CD4-positive, alpha-beta memory T cell (primary cell): ENCODE data around the gene NF1. TPM values are rescaled to one million over a fixed set of nuclear protein-coding genes. Genes with fewer than 3 reads are reported as not detected.
"Not testable (repeated sequence)": the region's sequence is repeated elsewhere in the genome, so short reads cannot be mapped to it uniquely, and the experiment has no call there.

Experiments used
- CTCF ChIA-PET: fragments of 350-600 bp; sonication (Branson Sonifier 250); formaldehyde crosslinking; loops from one replicate; lab custom pipeline; 2021; ENCODE audit warnings: inconsistent platforms; ENCODE audit not compliant: partially characterized antibody; lab: Charles Lee
- POLR2A ChIA-PET: fragments of 350-600 bp; sonication (Branson Sonifier 250); formaldehyde crosslinking; loops from one replicate; lab custom pipeline; 2021; ENCODE audit not compliant: partially characterized antibody; lab: Charles Lee
- DNase-seq, 5 donors: peaks; one replicate each; pipeline versions ENCODE4 v3.0.0 to v3.0.0-alpha.2; 2020 to 2022; ENCODE audit warnings: mixed read lengths in 1 of 5
- H3K27ac ChIP-seq: one replicate; pipeline ENCODE4 v1.7.0; 2013; ENCODE audit warnings: low read depth, low read length
- H3K27me3 ChIP-seq: 2 replicates; pipeline ENCODE4 v1.7.0; 2013; ENCODE audit warnings: mild to moderate bottlenecking, low read length, moderate library complexity; ENCODE audit not compliant: insufficient read depth
- H3K36me3 ChIP-seq: 2 replicates; pipeline ENCODE4 v1.7.0; 2013; ENCODE audit warnings: mild to moderate bottlenecking, low read length, moderate library complexity; ENCODE audit not compliant: insufficient read depth
- H3K4me1 ChIP-seq: 2 replicates; pipeline ENCODE4 v1.7.0; 2013; ENCODE audit warnings: mild to moderate bottlenecking, low read length, moderate library complexity; ENCODE audit not compliant: insufficient read depth
- H3K4me3 ChIP-seq, 2 donors: one replicate each; pipeline ENCODE4 v1.7.0; 2013; ENCODE audit warnings: low read length in 2 of 2, mild to moderate bottlenecking in 1 of 2
- H3K9me3 ChIP-seq, 2 donors: one replicate each; pipeline ENCODE4 v1.7.0; 2013; ENCODE audit warnings: low read length in 2 of 2, control low read depth in 1 of 2; ENCODE audit not compliant: control insufficient read depth in 1 of 2
- H3K27ac Mint-ChIP-seq, 7 donors: one replicate each; pipeline ENCODE4 v1.8.0; 2020 to 2021; ENCODE audit warnings: mixed read lengths in 7 of 7, mild to moderate bottlenecking in 6 of 7, inconsistent platforms in 3 of 7, moderate library complexity in 3 of 7
- H3K27me3 Mint-ChIP-seq, 2 donors: one replicate each; pipeline ENCODE4 v1.8.0; 2020 to 2021; ENCODE audit warnings: mixed read lengths in 2 of 2
- H3K36me3 Mint-ChIP-seq, 2 donors: one replicate each; pipeline ENCODE4 v1.8.0; 2020 to 2021; ENCODE audit warnings: mixed read lengths in 2 of 2, inconsistent platforms in 1 of 2, mild to moderate bottlenecking in 1 of 2
- H3K4me1 Mint-ChIP-seq, 4 donors: one replicate each; pipeline ENCODE4 v1.8.0; 2020 to 2021; ENCODE audit warnings: mixed read lengths in 4 of 4, mild to moderate bottlenecking in 1 of 4
- H3K4me3 Mint-ChIP-seq, 8 donors: one replicate each; pipeline ENCODE4 v1.8.0; 2020 to 2021; ENCODE audit warnings: mixed read lengths in 8 of 8, mild to moderate bottlenecking in 7 of 8, moderate library complexity in 6 of 8, inconsistent platforms in 3 of 8
- H3K9me3 Mint-ChIP-seq, 8 donors: one replicate each; pipeline ENCODE4 v1.8.0; 2020 to 2021; ENCODE audit warnings: mixed read lengths in 8 of 8, mild to moderate bottlenecking in 5 of 8, inconsistent platforms in 3 of 8, moderate library complexity in 1 of 8
- intact Hi-C: fragments of 100-400 bp; cut with micrococcal nuclease; formaldehyde crosslinking; loops from one replicate; pipeline ENCODE4 v1.15.1; 2023
- polyA plus RNA-seq, 2 donors: library from polyadenylated mRNA; unstranded; fragments of 300-500 nt; fragmentation: Illumina TruSeq; gene quantifications; one replicate each; pipeline ENCODE4 v1.2.3, GENCODE V29; 2021
- total RNA-seq, 2 experiments: library from RNA; stranded (reverse); gene quantifications; one replicate each; pipeline ENCODE4 v1.2.3, GENCODE V29; 2021

The NF1 gene
- total and polyA plus RNA-seq, 4 experiments from 2014 or later, result 5.5 to 52.4 (median 27.9) TPM

DNA sequence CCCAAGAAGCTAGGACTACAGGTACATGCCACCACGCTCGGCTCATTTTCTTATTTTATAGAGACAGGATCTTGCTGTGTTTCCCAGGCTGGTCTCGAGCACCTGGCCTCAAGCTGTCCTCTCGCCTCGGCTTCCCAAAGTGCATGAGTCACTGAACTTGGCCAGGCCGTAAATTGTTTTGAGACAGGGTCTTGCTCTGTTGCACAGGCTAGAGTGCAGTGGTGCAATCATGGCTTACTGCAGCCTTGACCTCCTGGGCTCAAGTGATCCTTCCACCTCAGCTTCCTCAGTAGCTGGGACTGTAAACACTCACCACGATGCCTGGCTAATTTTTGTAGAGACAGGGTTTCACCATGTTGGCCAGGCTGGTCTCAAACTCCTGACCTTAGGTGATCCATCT lies 18.6 kb downstream of the NF1 start:
- H3K4me1 ChIP-seq, H3K36me3 ChIP-seq, H3K27ac ChIP-seq, H3K36me3 Mint-ChIP-seq, POLR2A ChIA-PET, intact Hi-C loops, H3K27me3 Mint-ChIP-seq, H3K27me3 ChIP-seq, H3K9me3 ChIP-seq, H3K4me3 ChIP-seq, DNase-seq, H3K9me3 Mint-ChIP-seq, H3K4me3 Mint-ChIP-seq, H3K4me1 Mint-ChIP-seq, CTCF ChIA-PET: not testable (repeated sequence)
- peak overlapping the region in 1 of 7 donors; percentile 14 for H3K27ac Mint-ChIP-seq

DNA sequence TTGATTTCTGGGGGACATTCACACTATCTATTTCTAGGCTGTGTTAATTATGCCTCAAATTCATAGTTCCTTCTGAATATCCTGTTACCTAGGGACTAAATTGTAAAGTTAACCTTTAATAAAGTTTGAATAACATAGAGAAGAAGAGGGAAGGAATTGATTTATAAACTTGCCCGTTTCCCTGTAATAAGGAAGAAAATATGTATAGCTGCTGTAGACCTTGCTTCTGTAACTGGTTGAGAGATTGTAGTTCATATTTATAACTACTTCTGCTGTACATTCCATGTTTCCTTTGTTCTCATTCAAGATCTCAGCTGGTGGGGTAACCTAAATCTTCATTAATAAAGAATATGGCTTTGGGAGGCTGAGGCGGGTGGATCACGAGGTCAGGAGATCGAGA lies 19.2 kb downstream of the NF1 start:
- ChIA-PET POLR2A (no interaction called here), CTCF (interaction anchor here (0.6 kb wide), 1 partner anchor 260 kb away, joined by 3 read pairs; no protein-coding TSS in a partner anchor)
- no peak overlapping the region for H3K27ac Mint-ChIP-seq
- no peak overlapping the region for H3K27ac ChIP-seq
- no peak overlapping the region for H3K4me3 Mint-ChIP-seq
- no peaks in the 10 kb centered on the region for H3K4me1 ChIP-seq
- H3K9me3 Mint-ChIP-seq, result peaks cover 0 to 1% (median 0%) of the 10 kb centered on the region in 8 donors
- H3K4me1 Mint-ChIP-seq, result peaks cover 0 to 2% (median 0%) of the 10 kb centered on the region in 4 donors
- no peaks in the 10 kb centered on the region for H3K36me3 ChIP-seq
- no peaks in the 10 kb centered on the region for H3K27me3 Mint-ChIP-seq
- no peak overlapping the region for H3K4me3 ChIP-seq
- H3K27me3 ChIP-seq, result no peaks in the 10 kb centered on the region
- intact Hi-C loops, result no loop called here
- H3K36me3 Mint-ChIP-seq, result no peaks in the 10 kb centered on the region
- H3K9me3 ChIP-seq, result no peaks in the 10 kb centered on the region
- DNase-seq, result no peak

DNA sequence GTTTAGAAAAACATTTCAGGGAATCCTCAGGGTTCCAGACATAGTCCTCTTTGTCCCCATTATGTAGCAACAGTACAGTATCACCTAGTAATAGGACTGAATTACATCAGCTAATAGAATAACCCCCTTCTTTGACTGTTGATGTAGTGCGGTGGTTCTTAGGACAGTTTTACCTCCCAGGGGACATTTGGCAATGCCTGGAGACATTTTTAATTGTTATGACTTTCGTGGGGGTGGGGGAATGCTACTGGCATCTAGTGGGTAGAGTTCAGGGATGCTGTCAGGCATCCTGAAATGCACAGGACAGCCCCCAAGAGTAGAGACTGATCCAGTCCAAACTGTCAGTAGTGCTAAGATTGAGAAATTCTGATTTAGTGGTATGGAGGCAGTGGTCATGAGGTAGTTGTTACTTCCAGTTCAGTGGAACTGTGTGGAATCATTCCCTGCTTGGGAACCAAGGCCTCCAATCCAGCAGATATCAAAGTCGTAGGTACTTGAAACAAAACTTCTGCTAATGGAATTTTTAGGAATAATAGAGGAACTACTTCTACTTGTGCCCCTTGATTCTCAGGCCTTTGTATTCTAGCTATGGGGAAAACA lies 20.3 kb downstream of the NF1 start:
- POLR2A ChIA-PET, result no interaction called here

DNA sequence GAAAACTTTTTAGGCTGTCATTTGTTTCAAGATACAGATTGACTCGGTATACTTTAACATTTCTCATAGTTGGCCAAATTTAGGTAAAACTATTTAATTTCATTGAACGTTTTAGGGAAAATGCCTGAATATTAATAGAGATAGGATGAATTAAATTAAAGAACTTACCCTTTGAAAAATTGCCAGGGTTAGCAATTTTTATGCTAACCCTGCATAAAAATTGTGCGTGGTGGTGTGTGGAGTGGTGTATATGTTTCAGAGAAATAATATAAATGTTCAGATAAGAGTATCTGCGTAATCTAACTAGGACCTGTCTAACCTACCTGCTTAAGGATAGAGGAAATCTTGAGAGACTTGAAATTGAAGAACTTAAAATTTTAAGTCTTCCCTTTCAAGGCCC lies 21.4 kb downstream of the NF1 start:
- POLR2A ChIA-PET, result no interaction called here

More for the DNA sequence above, 20.3 kb downstream of the NF1 start:
- Mint-ChIP-seq H3K4me1 (peaks cover 0 to 2% (median 0%) of the 10 kb centered on the region in 4 donors), H3K36me3 (no peaks in the 10 kb centered on the region), H3K27me3 (no peaks in the 10 kb centered on the region), H3K9me3 (peaks cover 0 to 1% (median 0%) of the 10 kb centered on the region in 8 donors), H3K4me3 (no peak overlapping the region), H3K27ac (peak overlapping the region in 1 of 7 donors; percentile 31)
- H3K36me3 ChIP-seq, result no peaks in the 10 kb centered on the region
- intact Hi-C loops, result no loop called here
- CTCF ChIA-PET, result no interaction called here
- no peaks in the 10 kb centered on the region for H3K4me1 ChIP-seq
- no peak overlapping the region for H3K27ac ChIP-seq
- no peaks in the 10 kb centered on the region for H3K27me3 ChIP-seq
- DNase-seq, result no peak
- H3K9me3 ChIP-seq, result no peaks in the 10 kb centered on the region
- H3K4me3 ChIP-seq, result no peak overlapping the region

DNA sequence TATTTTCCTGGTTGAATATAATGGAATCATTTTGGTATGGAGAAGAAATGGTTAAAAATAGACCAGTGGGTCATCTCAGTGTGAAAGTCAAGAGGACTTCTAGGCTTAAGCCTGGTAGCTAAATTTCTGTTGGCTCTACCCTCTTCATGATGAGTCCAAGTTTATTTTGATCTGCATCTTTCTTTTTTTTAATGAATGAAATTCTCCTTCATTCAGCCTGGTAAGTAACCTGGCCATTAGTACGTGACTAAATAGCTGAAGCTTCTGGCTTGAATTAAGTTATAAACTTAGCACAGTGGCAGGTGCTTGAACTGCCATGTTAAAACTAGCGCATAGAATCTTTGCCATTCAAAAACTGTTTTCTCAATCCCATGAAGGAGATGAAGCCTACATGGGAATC lies 28.0 kb downstream of the NF1 start:
- intact Hi-C loops, result no loop called here
- Mint-ChIP-seq H3K4me3 (no peak overlapping the region), H3K27ac (no peak overlapping the region), H3K9me3 (no peaks in the 10 kb centered on the region), H3K27me3 (no peaks in the 10 kb centered on the region), H3K4me1 (no peaks in the 10 kb centered on the region), H3K36me3 (no peaks in the 10 kb centered on the region)
- Histone ChIP-seq H3K9me3 (no peaks in the 10 kb centered on the region), H3K27me3 (no peaks in the 10 kb centered on the region), H3K27ac (no peak overlapping the region), H3K36me3 (no peaks in the 10 kb centered on the region), H3K4me3 (no peak overlapping the region), H3K4me1 (no peaks in the 10 kb centered on the region)
- CTCF ChIA-PET, result no interaction called here
- DNase-seq, result no peak
- POLR2A ChIA-PET, result no interaction called here

More for the DNA sequence above, 21.4 kb downstream of the NF1 start:
- Histone ChIP-seq H3K27ac (no peak overlapping the region), H3K4me1 (no peaks in the 10 kb centered on the region), H3K36me3 (no peaks in the 10 kb centered on the region), H3K27me3 (no peaks in the 10 kb centered on the region), H3K9me3 (no peaks in the 10 kb centered on the region), H3K4me3 (no peak overlapping the region)
- no peaks in the 10 kb centered on the region for H3K36me3 Mint-ChIP-seq
- DNase-seq, result no peak
- peaks cover 0 to 1% (median 0%) of the 10 kb centered on the region in 8 donors for H3K9me3 Mint-ChIP-seq
- no peaks in the 10 kb centered on the region for H3K27me3 Mint-ChIP-seq
- CTCF ChIA-PET, result no interaction called here
- H3K4me1 Mint-ChIP-seq, result peaks cover 0 to 2% (median 0%) of the 10 kb centered on the region in 4 donors
- no peak overlapping the region for H3K4me3 Mint-ChIP-seq
- intact Hi-C loops, result no loop called here
- H3K27ac Mint-ChIP-seq, result no peak overlapping the region

DNA sequence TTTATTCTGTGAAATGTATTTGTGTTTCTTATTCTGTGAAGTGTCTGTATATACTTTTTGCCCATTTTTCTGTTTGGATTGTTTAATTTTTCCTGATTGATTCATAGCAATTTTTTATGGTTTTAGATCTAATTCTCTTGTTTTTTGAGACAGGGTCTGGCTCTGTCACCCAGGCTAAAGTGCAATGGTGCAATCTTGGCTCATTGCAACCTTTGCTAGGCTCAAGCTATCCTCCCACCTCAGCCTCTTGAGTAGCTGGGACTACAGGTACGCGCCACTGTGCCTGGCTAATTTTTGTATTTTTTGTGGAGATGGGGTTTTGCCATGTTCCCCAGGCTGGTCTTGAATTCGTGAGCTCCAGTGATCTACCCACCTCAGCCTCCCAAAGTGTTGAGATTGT lies 31.5 kb downstream of the NF1 start:
- intact Hi-C loops, result no loop called here
- Mint-ChIP-seq H3K4me3 (no peak overlapping the region), H3K36me3 (no peaks in the 10 kb centered on the region), H3K4me1 (no peaks in the 10 kb centered on the region), H3K27me3 (no peaks in the 10 kb centered on the region), H3K27ac (no peak overlapping the region), H3K9me3 (no peaks in the 10 kb centered on the region)
- H3K36me3 ChIP-seq, result no peaks in the 10 kb centered on the region
- ChIA-PET CTCF (no interaction called here), POLR2A (no interaction called here)
- no peak for DNase-seq
- no peak overlapping the region for H3K4me3 ChIP-seq
- no peaks in the 10 kb centered on the region for H3K4me1 ChIP-seq
- no peaks in the 10 kb centered on the region for H3K27me3 ChIP-seq
- no peaks in the 10 kb centered on the region for H3K9me3 ChIP-seq
- no peak overlapping the region for H3K27ac ChIP-seq

DNA sequence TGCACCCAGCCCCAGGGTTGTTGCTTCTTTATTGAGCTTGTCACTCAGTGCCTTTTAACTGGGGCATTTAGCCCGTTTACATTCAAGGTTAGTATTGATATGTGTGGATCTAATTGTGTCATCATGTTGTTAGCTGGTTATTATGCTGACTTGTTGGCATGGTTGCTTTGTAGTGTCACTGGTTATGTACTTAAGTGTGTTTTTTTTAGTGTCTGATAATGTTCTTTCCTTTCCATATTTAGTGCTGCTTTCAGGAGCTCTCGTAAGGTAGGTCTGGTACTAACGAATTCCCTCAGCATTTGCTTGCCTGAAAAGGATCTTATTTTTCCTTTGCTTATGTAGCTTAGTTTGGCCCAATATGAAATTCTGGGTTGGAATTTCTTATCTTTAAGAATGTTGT lies 33.5 kb downstream of the NF1 start:
- Histone ChIP-seq H3K27me3 (no peaks in the 10 kb centered on the region), H3K27ac (no peak overlapping the region), H3K36me3 (no peaks in the 10 kb centered on the region), H3K4me3 (no peak overlapping the region), H3K4me1 (no peaks in the 10 kb centered on the region), H3K9me3 (no peaks in the 10 kb centered on the region)
- ChIA-PET POLR2A (interaction anchor here (0.6 kb wide), 1 partner anchor 47 kb away, joined by 3 read pairs; no protein-coding TSS in a partner anchor), CTCF (interaction anchor here (0.9 kb wide), 1 partner anchor 26 kb away, joined by 3 read pairs; no protein-coding TSS in a partner anchor)
- DNase-seq, result no peak
- peaks cover 0 to 2% of the 10 kb centered on the region in 2 donors for H3K36me3 Mint-ChIP-seq
- no peaks in the 10 kb centered on the region for H3K9me3 Mint-ChIP-seq
- no peaks in the 10 kb centered on the region for H3K4me1 Mint-ChIP-seq
- H3K27me3 Mint-ChIP-seq, result no peaks in the 10 kb centered on the region
- H3K4me3 Mint-ChIP-seq, result no peak overlapping the region
- intact Hi-C loops, result no loop called here
- no peak overlapping the region for H3K27ac Mint-ChIP-seq
